Measurements from ENCODE around the gene KLK13.

GRCh38 chr19:51111606-51112005 is 46.7 kb upstream of the KLK13 start:
- TF ChIP-seq CTCF (IDR thresholded peaks at IDR 0.05) (no peak), EP300 (IDR thresholded peaks at IDR 0.05) (no peak)

All from tibial nerve (tissue), 4 donors.